ENCODE results near the gene GPC5. TPM values are rescaled to one million over a fixed set of nuclear protein-coding genes. Genes with fewer than 3 reads are reported as not detected.
"Not testable (repeated sequence)": the region's sequence is repeated elsewhere in the genome, so short reads cannot be mapped to it uniquely, and the experiment has no call there.

Gene GPC5
- total RNA-seq, 2 experiments from 2014 or later, result 0.14 TPM; not detected in 1

DNA sequence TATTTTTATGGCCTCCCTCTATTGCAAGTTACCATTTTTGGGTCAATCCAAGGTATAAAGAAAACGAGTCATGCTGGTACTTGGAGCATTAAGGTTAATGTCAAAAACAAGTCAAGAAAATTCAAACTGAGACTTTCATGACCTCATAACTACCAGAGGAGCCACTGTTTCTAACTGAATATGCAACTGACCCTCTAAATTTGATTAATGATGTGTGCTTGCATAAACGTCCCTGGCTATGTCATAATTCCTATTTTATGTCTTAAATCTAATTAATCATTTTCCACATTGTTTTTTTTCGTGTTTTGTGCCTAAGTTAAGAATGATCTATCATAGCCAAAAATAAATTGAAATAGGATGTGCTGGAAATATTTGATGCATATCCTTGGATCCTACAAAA, 1431.5 kb downstream of the GPC5 start:
- Mint-ChIP-seq H3K36me3 (no peaks in the 10 kb centered on the region), H3K27me3 (no peaks in the 10 kb centered on the region), H3K27ac (no peak overlapping the region), H3K4me3 (no peak overlapping the region), H3K9me3 (peaks cover 1% of the 10 kb centered on the region), H3K4me1 (no peaks in the 10 kb centered on the region)
- POLR2A ChIA-PET, result no interaction called here
- ATAC-seq (ENCODE audit: low read depth), result no peak
- no peak for DNase-seq

DNA sequence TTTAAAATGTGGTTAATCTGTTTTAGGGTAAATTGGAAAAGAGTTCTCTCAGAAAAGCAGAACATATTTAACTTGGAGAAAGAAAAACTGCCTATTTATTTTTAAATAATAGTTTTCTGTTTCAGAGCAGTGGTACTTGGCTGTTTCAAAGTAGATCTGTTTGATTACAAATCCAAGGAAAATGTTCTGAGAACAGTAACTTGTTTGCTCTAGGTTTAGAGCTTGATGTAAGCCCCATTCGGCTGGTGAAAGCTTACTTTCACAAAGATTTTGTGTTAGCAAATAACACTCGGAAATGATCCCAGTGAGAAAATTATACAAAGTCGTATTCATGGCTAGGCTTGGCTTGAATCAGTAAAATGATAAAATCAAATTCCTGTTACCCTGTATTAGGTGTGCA, 1432.4 kb downstream of the GPC5 start:
- no peak for ATAC-seq (ENCODE audit: low read depth)
- H3K27me3 Mint-ChIP-seq, result no peaks in the 10 kb centered on the region
- POLR2A ChIA-PET, result no interaction called here
- H3K9me3 Mint-ChIP-seq, result peaks cover 1% of the 10 kb centered on the region
- no peak for DNase-seq
- no peak overlapping the region for H3K4me3 Mint-ChIP-seq
- H3K36me3 Mint-ChIP-seq, result no peaks in the 10 kb centered on the region
- no peak overlapping the region for H3K27ac Mint-ChIP-seq
- H3K4me1 Mint-ChIP-seq, result no peaks in the 10 kb centered on the region

DNA sequence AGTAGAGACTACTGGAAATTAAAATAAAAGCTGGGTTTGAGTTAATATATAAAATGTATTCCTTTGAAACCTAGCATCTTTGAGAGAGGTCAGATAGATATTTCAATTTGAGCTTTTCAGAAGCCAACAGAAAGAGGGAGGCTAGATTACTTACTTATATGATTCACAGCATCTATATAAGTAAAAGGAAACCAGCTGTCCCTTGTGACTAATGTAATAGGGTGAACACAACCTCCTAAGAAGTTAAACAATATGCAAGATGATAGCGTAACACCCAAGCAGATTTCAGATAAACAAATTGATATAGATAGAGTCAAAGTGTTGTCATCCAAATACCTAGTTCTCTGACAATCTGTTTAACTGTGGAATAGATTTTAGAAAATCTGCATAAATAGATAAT, 1434.7 kb downstream of the GPC5 start:
- no peak for DNase-seq
- ATAC-seq (ENCODE audit: low read depth), result no peak
- POLR2A ChIA-PET, result no interaction called here
- Mint-ChIP-seq H3K36me3 (no peaks in the 10 kb centered on the region), H3K4me3 (no peak overlapping the region), H3K27me3 (no peaks in the 10 kb centered on the region), H3K4me1 (no peaks in the 10 kb centered on the region), H3K9me3 (peaks cover 4% of the 10 kb centered on the region), H3K27ac (no peak overlapping the region)

DNA sequence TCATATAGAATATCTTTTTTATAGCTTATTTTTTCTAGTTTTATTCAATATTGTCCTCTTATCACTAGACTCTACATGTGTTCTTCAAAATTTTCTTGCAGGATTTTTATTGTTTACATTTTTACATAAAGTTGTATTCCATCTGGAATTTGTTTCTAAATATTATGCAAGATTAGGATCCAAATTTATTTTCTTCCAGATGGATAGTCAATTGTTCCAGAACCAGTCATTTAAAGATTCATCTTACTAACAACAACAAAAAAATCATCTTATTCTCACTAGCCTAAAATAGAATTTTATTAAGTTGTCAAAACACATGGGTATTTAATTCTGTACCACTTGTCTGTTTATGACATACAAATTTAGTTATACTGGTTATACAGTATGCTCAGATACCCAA, 1437.8 kb downstream of the GPC5 start:
- Mint-ChIP-seq H3K4me1 (no peaks in the 10 kb centered on the region), H3K27me3 (no peaks in the 10 kb centered on the region), H3K9me3 (peaks cover 6% of the 10 kb centered on the region), H3K27ac (no peak overlapping the region), H3K36me3 (no peaks in the 10 kb centered on the region), H3K4me3 (no peak overlapping the region)
- no peak for DNase-seq
- no peak for ATAC-seq (ENCODE audit: low read depth)
- POLR2A ChIA-PET, result no interaction called here

- H3K36me3 Mint-ChIP-seq, result no peaks in the 10 kb centered on the region
- peaks cover 6% of the 10 kb centered on the region for H3K9me3 Mint-ChIP-seq
- ATAC-seq (ENCODE audit: low read depth), result no peak
- no peak overlapping the region for H3K4me3 Mint-ChIP-seq
- H3K27ac Mint-ChIP-seq, result no peak overlapping the region
- no peaks in the 10 kb centered on the region for H3K4me1 Mint-ChIP-seq
- DNase-seq, result no peak
- POLR2A ChIA-PET, result no interaction called here
- no peaks in the 10 kb centered on the region for H3K27me3 Mint-ChIP-seq
These were observed 1440.4 kb downstream of the GPC5 start for GRCh38 chr13:92838786-92839185.

DNA sequence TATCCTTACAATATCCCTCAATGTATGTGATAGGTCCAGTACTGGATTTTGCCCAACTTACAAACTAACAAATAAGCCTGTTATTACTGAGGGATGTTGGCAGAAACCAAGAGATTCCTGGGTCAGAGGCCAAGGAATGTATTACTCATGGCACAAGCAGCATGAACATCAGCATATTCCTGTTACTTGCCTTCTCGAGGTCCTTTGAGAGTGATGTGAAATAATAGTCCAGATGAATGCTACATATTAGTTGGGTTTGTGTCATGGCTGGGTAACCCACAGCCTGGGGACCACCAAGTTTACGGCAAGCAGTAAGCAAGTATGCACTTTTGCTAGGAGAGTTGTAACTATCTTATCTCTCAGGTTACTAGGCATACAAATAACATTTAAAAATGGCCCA, 1443.7 kb downstream of the GPC5 start:
- POLR2A ChIA-PET, result no interaction called here
- H3K36me3 Mint-ChIP-seq, result no peaks in the 10 kb centered on the region
- H3K27me3 Mint-ChIP-seq, result no peaks in the 10 kb centered on the region
- H3K9me3 Mint-ChIP-seq, result peaks cover 2% of the 10 kb centered on the region
- ATAC-seq (ENCODE audit: low read depth) (no peak), DNase-seq (no peak)
- H3K4me3 Mint-ChIP-seq, result no peak overlapping the region
- no peaks in the 10 kb centered on the region for H3K4me1 Mint-ChIP-seq
- H3K27ac Mint-ChIP-seq, result no peak overlapping the region

DNA sequence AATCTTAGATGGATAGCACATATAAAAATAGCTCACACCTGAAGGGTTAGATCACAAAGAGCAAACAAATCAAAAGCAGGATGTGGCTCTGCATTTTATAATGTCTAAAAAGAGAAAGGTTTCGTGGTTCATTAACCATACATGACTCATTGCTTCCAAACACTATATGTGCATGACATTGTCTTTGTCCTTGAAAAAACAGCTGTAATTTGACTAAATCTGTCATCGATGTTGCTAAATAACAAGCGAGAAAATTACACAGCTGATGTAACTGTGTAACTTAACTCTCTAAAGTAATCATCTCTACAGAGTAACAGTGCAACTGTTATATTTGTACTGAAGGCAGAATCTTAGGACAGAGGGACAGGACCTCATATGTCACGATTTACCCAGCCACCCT, 1445.1 kb downstream of the GPC5 start:
- peaks cover 2% of the 10 kb centered on the region for H3K9me3 Mint-ChIP-seq
- H3K27me3 Mint-ChIP-seq, result no peaks in the 10 kb centered on the region
- H3K4me1 Mint-ChIP-seq, result no peaks in the 10 kb centered on the region
- no peak for DNase-seq
- POLR2A ChIA-PET, result no interaction called here
- ATAC-seq (ENCODE audit: low read depth), result no peak
- H3K27ac Mint-ChIP-seq, result no peak overlapping the region
- no peaks in the 10 kb centered on the region for H3K36me3 Mint-ChIP-seq
- H3K4me3 Mint-ChIP-seq, result no peak overlapping the region

DNA sequence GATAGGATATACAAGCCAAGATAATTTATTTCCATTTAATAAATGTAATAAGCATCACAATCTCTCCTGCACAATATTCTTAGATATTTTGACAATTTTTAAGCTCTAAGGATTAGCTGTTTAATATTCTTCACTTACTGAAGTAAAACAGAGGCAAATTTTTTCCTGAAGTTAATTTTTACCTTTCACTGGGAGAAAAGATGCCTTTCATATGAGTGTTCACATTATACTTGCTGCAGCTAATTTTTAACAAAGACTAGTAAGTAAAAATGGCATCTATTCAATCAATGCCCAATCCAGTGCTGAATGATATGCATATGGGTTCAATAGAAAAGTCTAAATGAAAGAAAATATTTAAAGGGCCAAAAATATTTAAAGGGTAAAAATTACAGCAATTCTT, 1451.0 kb downstream of the GPC5 start:
- POLR2A ChIA-PET, result no interaction called here
- H3K27ac Mint-ChIP-seq, result no peak overlapping the region
- H3K4me1 Mint-ChIP-seq, result no peaks in the 10 kb centered on the region
- ATAC-seq (ENCODE audit: low read depth), result no peak
- peaks cover 2% of the 10 kb centered on the region for H3K9me3 Mint-ChIP-seq
- no peak for DNase-seq
- H3K4me3 Mint-ChIP-seq, result no peak overlapping the region
- no peaks in the 10 kb centered on the region for H3K27me3 Mint-ChIP-seq
- no peaks in the 10 kb centered on the region for H3K36me3 Mint-ChIP-seq

DNA sequence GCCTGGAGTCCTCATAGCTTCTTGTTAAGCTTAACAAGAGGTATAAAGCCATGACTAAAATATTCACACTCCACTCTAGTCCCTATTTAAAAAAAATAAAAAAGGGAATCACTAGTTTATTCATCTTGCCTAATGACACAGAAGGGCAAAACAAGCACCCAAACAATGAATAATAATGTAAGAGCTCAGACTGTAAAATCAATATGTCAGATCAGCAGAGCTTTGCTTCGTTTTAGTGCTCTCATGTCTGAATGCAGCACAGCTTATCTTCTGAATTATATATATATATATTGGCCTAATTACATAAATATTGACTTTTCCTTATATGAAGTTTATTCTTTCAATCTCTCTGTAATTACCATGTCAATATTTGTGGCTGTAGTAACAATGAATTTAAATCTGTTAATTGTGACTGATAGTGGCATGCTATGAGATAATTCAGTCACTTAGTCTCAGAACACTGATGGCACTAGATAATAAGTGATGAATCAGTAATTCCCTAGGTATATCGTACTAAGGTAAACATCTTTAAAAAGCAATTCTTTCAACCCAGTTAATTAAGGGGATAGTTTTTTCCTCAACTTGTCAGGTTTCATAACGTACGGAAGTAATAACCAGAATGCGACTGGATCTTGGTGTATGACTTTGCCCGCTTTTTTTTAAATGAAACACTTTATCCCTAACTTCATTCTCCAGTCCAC, 1466.3 kb downstream of the GPC5 start:
- ATAC-seq (ENCODE audit: low read depth) (no peak), DNase-seq (no peak)
- Mint-ChIP-seq H3K4me3 (no peak overlapping the region), H3K27me3 (no peaks in the 10 kb centered on the region), H3K4me1 (no peaks in the 10 kb centered on the region), H3K9me3 (no peaks in the 10 kb centered on the region), H3K36me3 (no peaks in the 10 kb centered on the region), H3K27ac (no peak overlapping the region)
- POLR2A ChIA-PET, result no interaction called here

GRCh38 chr13:92873029-92873428, 1474.6 kb downstream of the GPC5 start:
- Mint-ChIP-seq H3K9me3 (no peaks in the 10 kb centered on the region), H3K27ac (no peak overlapping the region)
- POLR2A ChIA-PET, result no interaction called here

DNA sequence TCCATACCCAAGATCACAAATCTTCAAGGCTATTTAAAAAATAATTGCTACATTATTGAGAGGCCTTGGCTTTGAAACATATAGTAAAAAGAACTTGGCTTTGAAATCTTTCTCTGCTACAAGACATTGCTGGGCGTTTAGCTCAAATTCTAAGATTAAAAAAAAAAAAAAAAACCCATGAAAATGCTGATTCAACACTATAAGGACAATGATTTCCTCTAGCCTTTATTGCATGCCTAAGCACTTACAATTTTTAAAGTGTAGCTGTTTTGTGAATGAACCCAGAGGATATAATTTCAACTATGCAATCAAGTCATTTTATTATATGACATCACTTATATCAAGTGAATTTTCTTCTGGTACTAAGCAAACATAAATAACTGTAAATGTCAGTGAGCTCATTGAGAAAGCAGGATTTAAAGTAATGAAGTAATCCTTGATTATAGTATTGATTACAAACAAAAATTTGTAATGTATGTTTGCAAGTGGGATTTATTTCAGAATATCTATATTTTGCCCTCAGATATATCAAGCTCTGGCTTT, 1488.2 kb downstream of the GPC5 start:
- H3K4me1 Mint-ChIP-seq, result no peaks in the 10 kb centered on the region
- no peak overlapping the region for H3K27ac Mint-ChIP-seq
- POLR2A ChIA-PET, result no interaction called here
- ATAC-seq (ENCODE audit: low read depth) (no peak), DNase-seq (no peak)
- H3K4me3 Mint-ChIP-seq, result no peak overlapping the region
- H3K27me3 Mint-ChIP-seq, result no peaks in the 10 kb centered on the region
- H3K9me3 Mint-ChIP-seq, result peaks cover 2% of the 10 kb centered on the region
- H3K36me3 Mint-ChIP-seq, result no peaks in the 10 kb centered on the region

More at GRCh38 chr13:92873029-92873428, 1474.6 kb downstream of the GPC5 start:
- Mint-ChIP-seq H3K4me1 (no peaks in the 10 kb centered on the region), H3K36me3 (no peaks in the 10 kb centered on the region), H3K27me3 (no peaks in the 10 kb centered on the region), H3K4me3 (no peak overlapping the region)
- ATAC-seq (ENCODE audit: low read depth), result no peak
- DNase-seq, result no peak

GRCh38 chr13:92894447-92894846, 1496.0 kb downstream of the GPC5 start:
- no peaks in the 10 kb centered on the region for H3K27me3 Mint-ChIP-seq
- POLR2A ChIA-PET, result no interaction called here
- no peaks in the 10 kb centered on the region for H3K36me3 Mint-ChIP-seq
- H3K4me1 Mint-ChIP-seq, result no peaks in the 10 kb centered on the region
- no peak overlapping the region for H3K27ac Mint-ChIP-seq
- H3K9me3 Mint-ChIP-seq, result peaks cover 1% of the 10 kb centered on the region
- H3K4me3 Mint-ChIP-seq, result no peak overlapping the region
- ATAC-seq (ENCODE audit: low read depth), result no peak
- no peak for DNase-seq

GRCh38 chr13:92896842-92897241, 1498.4 kb downstream of the GPC5 start:
- H3K9me3 Mint-ChIP-seq, result peaks cover 2% of the 10 kb centered on the region
- no peak overlapping the region for H3K4me3 Mint-ChIP-seq
- H3K27ac Mint-ChIP-seq, result no peak overlapping the region
- ATAC-seq (ENCODE audit: low read depth), result no peak
- POLR2A ChIA-PET, result no interaction called here
- no peaks in the 10 kb centered on the region for H3K27me3 Mint-ChIP-seq
- H3K36me3 Mint-ChIP-seq, result no peaks in the 10 kb centered on the region
- H3K4me1 Mint-ChIP-seq, result no peaks in the 10 kb centered on the region
- DNase-seq, result no peak

- ATAC-seq (ENCODE audit: low read depth); H3K4me3 Mint-ChIP-seq; DNase-seq; H3K4me1 Mint-ChIP-seq; H3K36me3 Mint-ChIP-seq; H3K9me3 Mint-ChIP-seq; H3K27ac Mint-ChIP-seq; POLR2A ChIA-PET; H3K27me3 Mint-ChIP-seq: not testable (repeated sequence)
These were observed 1500.5 kb downstream of the GPC5 start for GRCh38 chr13:92898946-92899345.

DNA sequence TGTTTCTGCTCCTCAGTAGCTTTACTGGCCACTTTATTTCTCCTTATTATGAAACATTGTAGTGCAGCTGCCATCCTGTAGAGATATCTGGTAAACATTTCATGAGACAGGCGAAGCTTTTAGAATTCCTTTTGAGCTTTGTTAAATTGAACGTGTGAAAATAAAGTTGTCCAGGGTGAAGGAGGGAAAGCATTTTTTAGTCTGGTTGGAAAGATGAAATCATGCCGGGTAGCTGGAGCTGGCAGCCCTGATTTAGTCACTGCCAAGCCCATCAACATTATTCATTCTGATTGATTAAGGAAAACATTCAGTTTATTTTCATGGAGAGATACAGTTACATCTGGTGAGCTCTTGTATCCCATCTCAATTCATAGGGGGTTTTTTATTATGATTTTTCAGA, 1502.0 kb downstream of the GPC5 start:
- no peak for ATAC-seq (ENCODE audit: low read depth)

More for the DNA sequence above, 1502.0 kb downstream of the GPC5 start:
- POLR2A ChIA-PET, result no interaction called here
- H3K27me3 Mint-ChIP-seq, result no peaks in the 10 kb centered on the region
- H3K27ac Mint-ChIP-seq, result no peak overlapping the region
- no peaks in the 10 kb centered on the region for H3K36me3 Mint-ChIP-seq
- DNase-seq, result no peak
- no peaks in the 10 kb centered on the region for H3K4me1 Mint-ChIP-seq
- H3K4me3 Mint-ChIP-seq, result no peak overlapping the region
- H3K9me3 Mint-ChIP-seq, result peaks cover 2% of the 10 kb centered on the region
